HepG2 (cell line): ENCODE measurements around the gene TKTL1. TPM values are rescaled to one million over a fixed set of nuclear protein-coding genes. Genes with fewer than 3 reads are reported as not detected.

ENCODE experiments used
- BORCS8-MEF2B ChIP-seq: sonication (generic); formaldehyde crosslinking; IDR thresholded peaks from 2 replicates; pipeline ENCODE4 v1.8.0; 2022; ENCODE audit warnings: mild to moderate bottlenecking, missing genetic modification reagents
- E2F1 ChIP-seq: sonication (generic); formaldehyde crosslinking; IDR thresholded peaks from 2 replicates; pipeline ENCODE4 v1.5.0; 2020; ENCODE audit warnings: missing genetic modification reagents
- GATA4 ChIP-seq: sonication (generic); IDR thresholded peaks from 2 replicates; pipeline ENCODE4 v1.6.1; 2016; ENCODE audit warnings: antibody characterized with exemption, low read depth, borderline replicate concordance
- KDM5A ChIP-seq: fragments of 200-600 bp; sonication (generic); IDR thresholded peaks from 2 replicates; pipeline ENCODE4 v1.7.0; 2018; ENCODE audit warnings: antibody characterized with exemption, mild to moderate bottlenecking, low read length, borderline replicate concordance
- MEIS1 ChIP-seq: sonication (generic); formaldehyde crosslinking; IDR thresholded peaks from 2 replicates; pipeline ENCODE4 v1.9.0; 2021; ENCODE audit warnings: mild to moderate bottlenecking, missing genetic modification reagents, moderate library complexity, borderline replicate concordance
- NFAT5 ChIP-seq: sonication (generic); formaldehyde crosslinking; IDR thresholded peaks from 2 replicates; pipeline ENCODE4 v1.4.0; 2020; ENCODE audit warnings: missing genetic modification reagents
- PCBP1 ChIP-seq: fragments of 200-400 bp; formaldehyde crosslinking; IDR thresholded peaks from 2 replicates; pipeline ENCODE4 v1.6.1; 2017; ENCODE audit warnings: mild to moderate bottlenecking, low read depth, low read length, borderline replicate concordance
- PCBP2 ChIP-seq: fragments of 200-400 bp; formaldehyde crosslinking; optimal IDR thresholded peaks from 2 replicates; pipeline ENCODE3; 2018; ENCODE audit warnings: low read length, low read depth; ENCODE audit not compliant: poor library complexity, severe bottlenecking
- PHF20 ChIP-seq: sonication (generic); formaldehyde crosslinking; IDR thresholded peaks from 2 replicates; pipeline ENCODE4 v1.5.0; 2020; ENCODE audit warnings: mild to moderate bottlenecking, missing genetic modification reagents
- PLSCR1 ChIP-seq: sonication (generic); formaldehyde crosslinking; IDR thresholded peaks from 2 replicates; pipeline ENCODE4 v1.5.0; 2020; ENCODE audit warnings: missing genetic modification reagents, mild to moderate bottlenecking, borderline replicate concordance
- SP1 ChIP-seq, 2 experiments: fragments of 450-650 bp in 1 of 2; sonication (generic) in 1 of 2; formaldehyde crosslinking in 1 of 2; IDR thresholded peaks; 2 replicates each; pipeline versions ENCODE4 v1.4.0 to v1.6.1; 2016 to 2020; ENCODE audit warnings: missing genetic modification reagents in 1 of 2
- TEAD2 ChIP-seq: sonication (generic); formaldehyde crosslinking; IDR thresholded peaks from 2 replicates; pipeline ENCODE4 v1.9.0; 2021; ENCODE audit warnings: missing genetic modification reagents
- TFDP2 ChIP-seq: sonication (generic); formaldehyde crosslinking; IDR thresholded peaks from 2 replicates; pipeline ENCODE4 v1.4.0; 2020; ENCODE audit warnings: missing genetic modification reagents
- ZFP41 ChIP-seq: sonication (generic); formaldehyde crosslinking; IDR thresholded peaks from 2 replicates; pipeline ENCODE4 v1.4.0; 2020; ENCODE audit warnings: mild to moderate bottlenecking, missing genetic modification reagents, borderline replicate concordance
- ZNF274 ChIP-seq: sonication (generic); formaldehyde crosslinking; IDR thresholded peaks from 2 replicates; pipeline ENCODE4 v1.5.1; 2020; ENCODE audit warnings: mild to moderate bottlenecking, missing genetic modification reagents
- ZNF556 ChIP-seq: sonication (generic); formaldehyde crosslinking; IDR thresholded peaks from 2 replicates; pipeline ENCODE4 v1.4.0; 2020; ENCODE audit warnings: mild to moderate bottlenecking, missing genetic modification reagents, borderline replicate concordance
- ZNF644 ChIP-seq: IDR thresholded peaks from 2 replicates; pipeline ENCODE4 v1.6.1; 2016; ENCODE audit warnings: low read depth
- ZNF773 ChIP-seq: sonication (generic); formaldehyde crosslinking; IDR thresholded peaks from 2 replicates; pipeline ENCODE4 v1.4.0; 2020; ENCODE audit warnings: missing genetic modification reagents, borderline replicate concordance
- ZNF777 ChIP-seq: sonication (generic); formaldehyde crosslinking; IDR thresholded peaks from 2 replicates; pipeline ENCODE4 v1.4.0; 2020; ENCODE audit warnings: missing genetic modification reagents
- polyA plus RNA-seq, 8 experiments: library from polyadenylated mRNA; depleted of rRNA in 3 of 8; stranded (reverse) in 7 of 8; unstranded in 1 of 8; fragments of >200 nt; fragmentation: Illumina TruSeq in 4 of 8; extraction: Trizol in 4 of 8; gene quantifications; 2 replicates each; pipeline versions ENCODE4 v1.2.1 to v1.2.3, GENCODE V29; 2011 to 2016; ENCODE audit warnings: low read depth in 4 of 8, missing spikeins in 1 of 8, mixed read lengths in 1 of 8; ENCODE audit not compliant: insufficient read depth in 1 of 8
- total RNA-seq, 5 experiments: library from RNA; depleted of rRNA; stranded (reverse); fragments of >200 nt; fragmentation: Illumina TruSeq; extraction: Trizol; gene quantifications; 2 replicates each; pipeline ENCODE4 v1.2.3, GENCODE V29; 2016; ENCODE audit warnings: low read depth in 1 of 5
- TF ChIP-seq, protein P1 (sequence below): IDR thresholded peaks from 2 replicates; pipeline ENCODE4 v1.6.1; 2016

Gene TKTL1
- total and polyA plus RNA-seq, 2 of the 13 experiments (the other 11 are each of a cell fraction or from before 2014, with no cell fraction given): not detected

GRCh38 chrX:154374313-154375155 lies 78.9 kb downstream of the TKTL1 start, which contains the start of gene FLNA (continued):
- no peak for TF ChIP-seq PLSCR1 (CRISPR knock-in tag)
- TF ChIP-seq TEAD2: no peak
- TF ChIP-seq ZNF773 (CRISPR knock-in tag): no peak
- TF ChIP-seq SP1 (IDR thresholded peaks at IDR 0.05): no peak
- TF ChIP-seq SP1 (CRISPR knock-in tag; IDR thresholded peaks at IDR 0.05): no peak
- TF ChIP-seq, protein P1, sequence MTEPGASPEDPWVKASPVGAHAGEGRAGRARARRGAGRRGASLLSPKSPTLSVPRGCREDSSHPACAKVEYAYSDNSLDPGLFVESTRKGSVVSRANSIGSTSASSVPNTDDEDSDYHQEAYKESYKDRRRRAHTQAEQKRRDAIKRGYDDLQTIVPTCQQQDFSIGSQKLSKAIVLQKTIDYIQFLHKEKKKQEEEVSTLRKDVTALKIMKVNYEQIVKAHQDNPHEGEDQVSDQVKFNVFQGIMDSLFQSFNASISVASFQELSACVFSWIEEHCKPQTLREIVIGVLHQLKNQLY (CRISPR knock-in tag): no peak
- TF ChIP-seq GATA4: no peak
- TF ChIP-seq ZNF644 (CRISPR knock-in tag): no peak
- no peak for TF ChIP-seq MEIS1 (CRISPR knock-in tag)
- no peak for TF ChIP-seq NFAT5 (CRISPR knock-in tag)
- TF ChIP-seq KDM5A: no peak
- TF ChIP-seq BORCS8-MEF2B: no peak
- TF ChIP-seq ZNF274: 0 out of 2 replicates have a peak, but pooled peaks have one; percentile 13
- TF ChIP-seq PCBP1: no peak
- TF ChIP-seq ZNF777: 0 out of 2 replicates have a peak, but pooled peaks have one; percentile 7
- TF ChIP-seq ZNF556 (CRISPR knock-in tag): no peak
- peak; percentile 79 for TF ChIP-seq TFDP2
- no peak for TF ChIP-seq PCBP2
- TF ChIP-seq E2F1: peak; percentile 23; the same call in 1 of the 2 replicates
- no peak for TF ChIP-seq ZFP41 (CRISPR knock-in tag)
- TF ChIP-seq PHF20 (CRISPR knock-in tag): no peak
